Pancreas (tissue), 10 donors: ENCODE data around the gene RNF19B. TPM values are rescaled to one million over a fixed set of nuclear protein-coding genes. Genes with fewer than 3 reads are reported as not detected.

ENCODE experiments used
- ATAC-seq, 4 donors: fragments of 200-7000 bp; cut with Tn5 transposase; one replicate each; pipeline versions ENCODE4 v1.8.0 to v1.9.1; 2020; ENCODE audit warnings: mild to moderate bottlenecking in 4 of 4, moderate library complexity in 4 of 4
- DNase-seq, 6 donors: peaks; one replicate each; pipeline ENCODE4 v3.0.0-alpha.2; 2020
- FAIRE-seq: peaks from 2 replicates; lab custom pipeline; 2012; peaks lifted over from hg19 to GRCh38; lab: Jason Lieb, UNC
- H3K27ac ChIP-seq, 4 donors: fragments of 200-600 bp; sonication (generic); 1 replicate in 3 of 4; 2 replicates in 1 of 4; pipeline versions ENCODE4 v1.5.0 to v1.8.0; 2020
- H3K27me3 ChIP-seq, 4 donors: fragments of 200-600 bp; one replicate each; pipeline ENCODE4 v1.8.0; 2021
- H3K36me3 ChIP-seq, 3 donors: fragments of 200-600 bp; sonication (generic) in 1 of 3; one replicate each; pipeline versions ENCODE4 v1.5.0 to v1.8.0; 2020 to 2021
- H3K4me1 ChIP-seq, 3 donors: fragments of 200-600 bp; one replicate each; pipeline ENCODE4 v1.8.0; 2021
- H3K4me3 ChIP-seq, 4 donors: fragments of 200-600 bp; sonication (generic) in 2 of 4; one replicate each; pipeline versions ENCODE4 v1.5.0 to v1.8.0; 2020 to 2021
- H3K9me3 ChIP-seq, 4 donors: fragments of 200-600 bp; one replicate each; pipeline ENCODE4 v1.8.0; 2021
- CTCF ChIP-seq, 4 donors: fragments of 200-600 bp; sonication (generic) in 3 of 4; IDR thresholded peaks; one replicate each; pipeline versions ENCODE4 v1.5.0 to v1.8.0; 2021; ENCODE audit warnings: antibody characterized with exemption in 4 of 4
- WGBS, 2 donors: extraction: QIAGEN DNeasy Blood & Tissue Kit; methylation state at CpG; one replicate each; pipeline ENCODE4 v1.1.7; 2013; 5-methylcytosine and 5-hydroxymethylcytosine counted together
- intact Hi-C, 3 donors: fragments of 100-400 bp; cut with DNase I; formaldehyde crosslinking; loops; one replicate each; pipeline versions ENCODE4 v1.11.1 to v1.14.2; 2022
- polyA plus RNA-seq, 2 donors: library from polyadenylated mRNA; stranded (reverse); fragments of 200-250 nt; gene quantifications; one replicate each; pipeline ENCODE4 v1.2.3, GENCODE V29; 2013
- total RNA-seq, 6 donors: library from RNA; stranded (reverse); fragmentation: NEBNext Ultra II Directional in 4 of 6; extraction: Animal tissue kit (Norgen Biotek cat#: 25700) in 4 of 6; gene quantifications; one replicate each; pipeline versions ENCODE4 v1.2.1 to v1.2.4, GENCODE V29; 2021 to 2023
- donor health status: healthy with polysubstance abuse.
- donor health status: DM: no; HTN: no; CAD: no; lungs with moderate emphysema.
- donor health status: DM: no; HTN: no; CAD: no.
- donor health status: control.
- donor health status: control.
- donor health status: Bipolar disorder and iron deficiency.
- donor health status: DM: yes; HTN: yes; CAD: no.
- donor health status: DM: no; HTN: no; CAD: no.
- donor health status: DM: no; HTN: no; CAD: no.
- donor health status: DM: yes; HTN: yes; CAD: no.

The RNF19B gene
- total and polyA plus RNA-seq, 8 donors, result 2.3 to 16.3 (median 8.0) TPM

- Histone ChIP-seq H3K36me3 (no peaks in the 10 kb centered on the region), H3K9me3 (no peaks in the 10 kb centered on the region), H3K27ac (peak overlapping the region in 1 of 4 donors; percentile 48), H3K4me1 (peaks cover 0 to 14% (median 0%) of the 10 kb centered on the region in 3 donors), H3K27me3 (no peaks in the 10 kb centered on the region), H3K4me3 (no peak overlapping the region)
- 70 to 77% methylated on average over 6 of the region's 6 CpGs for WGBS, 2 donors
- intact Hi-C loops, result no loop called here
- FAIRE-seq (no peak), ATAC-seq (peak; percentile 32 to 75 (median 60)), DNase-seq (peak in 2 of 6 donors; percentile 60 to 65)
- TF ChIP-seq CTCF (IDR thresholded peaks at IDR 0.05), result no peak
These were observed 24.8 kb upstream of the RNF19B start for GRCh38 chr1:32989160-32990050.

GRCh38 chr1:32988665-32989064 lies 24.1 kb upstream of the RNF19B start:
- Histone ChIP-seq H3K4me3 (no peak overlapping the region), H3K4me1 (peaks cover 0 to 14% (median 0%) of the 10 kb centered on the region in 3 donors), H3K27me3 (no peaks in the 10 kb centered on the region), H3K27ac (peak overlapping the region in 1 of 4 donors; percentile 48), H3K36me3 (no peaks in the 10 kb centered on the region), H3K9me3 (no peaks in the 10 kb centered on the region)
- no peak for TF ChIP-seq CTCF (IDR thresholded peaks at IDR 0.05)
- ATAC-seq (peak in 1 of 4 donors; percentile 4), FAIRE-seq (no peak), DNase-seq (no peak)
- intact Hi-C loops, result no loop called here

- H3K27me3 ChIP-seq, result no peaks in the 10 kb centered on the region
- ATAC-seq (no peak), DNase-seq (no peak), FAIRE-seq (no peak)
- peaks cover 0 to 21% (median 0%) of the 10 kb centered on the region in 3 donors for H3K4me1 ChIP-seq
- no peak overlapping the region for H3K27ac ChIP-seq
- no peak overlapping the region for H3K4me3 ChIP-seq
- TF ChIP-seq CTCF (IDR thresholded peaks at IDR 0.05), result no peak
- H3K9me3 ChIP-seq, result no peaks in the 10 kb centered on the region
- intact Hi-C loops, result no loop called here
- no peaks in the 10 kb centered on the region for H3K36me3 ChIP-seq
- WGBS, 2 donors, result 79 to 85% methylated on average over 1 of the region's 1 CpG
These were observed 20.6 kb upstream of the RNF19B start for GRCh38 chr1:32985226-32985625.

GRCh38 chr1:32984455-32985171 lies 20.0 kb upstream of the RNF19B start:
- no peak for TF ChIP-seq CTCF (IDR thresholded peaks at IDR 0.05)
- ATAC-seq (no peak), DNase-seq (no peak), FAIRE-seq (no peak)
- Histone ChIP-seq H3K36me3 (no peaks in the 10 kb centered on the region), H3K27ac (no peak overlapping the region), H3K4me3 (no peak overlapping the region), H3K9me3 (no peaks in the 10 kb centered on the region), H3K27me3 (no peaks in the 10 kb centered on the region), H3K4me1 (peaks cover 0 to 21% (median 0%) of the 10 kb centered on the region in 3 donors)
- WGBS, 2 donors, result 83 to 91% methylated on average over 1 of the region's 1 CpG
- intact Hi-C loops, result no loop called here
